A549 (cell line): Measurements from ENCODE around the gene PHLDA1. TPM values are rescaled to one million over a fixed set of nuclear protein-coding genes. Genes with fewer than 3 reads are reported as not detected.

Source experiments
- ATAC-seq, 2 experiments: fragments of 200-7000 bp in 1 of 2; fragments of >200 bp in 1 of 2; cut with Nextera tagmentation in 1 of 2; cut with Tn5 transposase in 1 of 2; 3 replicates each; pipeline versions ENCODE4 v1.8.0 to v1.9.1; 2018 to 2020; ENCODE audit warnings: mild to moderate bottlenecking in 1 of 2, moderate library complexity in 1 of 2
- CTCF ChIA-PET: fragments of 300-600 bp; sonication (Branson Sonifier 250); formaldehyde crosslinking; extraction: SDS; loops from one replicate; lab custom pipeline; 2021; ENCODE audit warnings: antibody characterized with exemption, inconsistent platforms; lab: Yijun Ruan, JAX
- POLR2A ChIA-PET: fragments of 350-600 bp; formaldehyde crosslinking; extraction: SDS; loops from one replicate; lab custom pipeline; 2021; ENCODE audit warnings: antibody characterized with exemption, inconsistent platforms; lab: Yijun Ruan, JAX
- DNase-seq, 2 experiments: peaks; one replicate each; pipeline versions ENCODE4 v3.0.0 to v3.0.0-alpha.2; 2011 to 2016; ENCODE audit warnings: low read depth in 1 of 2, low spot score in 1 of 2
- FAIRE-seq: peaks from 2 replicates; lab custom pipeline; 2011; peaks lifted over from hg19 to GRCh38; lab: Jason Lieb, UNC
- H3K27ac ChIP-seq, 2 experiments: fragments of >200 bp; sonication (Bioruptor Twin); formaldehyde crosslinking; 3 replicates each; pipeline ENCODE4 v1.5.1; 2016 to 2017
- H3K4me1 ChIP-seq: fragments of >200 bp; sonication (Bioruptor Twin); formaldehyde crosslinking; 3 replicates; pipeline ENCODE4 v1.6.1; 2016
- H3K4me2 ChIP-seq: fragments of >200 bp; sonication (Bioruptor Twin); formaldehyde crosslinking; 3 replicates; pipeline ENCODE4 v1.6.1; 2016
- H3K4me3 ChIP-seq: fragments of >200 bp; sonication (Bioruptor Twin); formaldehyde crosslinking; 3 replicates; pipeline ENCODE4 v1.5.1; 2016
- H3K9me3 ChIP-seq: fragments of >200 bp; sonication (Bioruptor Twin); formaldehyde crosslinking; 3 replicates; pipeline ENCODE4 v1.6.1; 2016
- CEBPB ChIP-seq, 2 experiments: fragments of >200 bp in 1 of 2; sonication (Bioruptor Twin) in 1 of 2; formaldehyde crosslinking in 1 of 2; IDR thresholded peaks; 2 replicates each; pipeline ENCODE4 v1.6.1; 2012 to 2016
- CHD2 ChIP-seq: fragments of 150-350 bp; IDR thresholded peaks from 2 replicates; pipeline ENCODE4 v1.6.1; 2014; ENCODE audit warnings: low read length; ENCODE audit not compliant: partially characterized antibody
- EHF ChIP-seq: fragments of 250-450 bp; sonication (Bioruptor Pico); IDR thresholded peaks from 2 replicates; pipeline ENCODE4 v1.5.0; 2020; ENCODE audit warnings: mild to moderate bottlenecking
- ESRRA ChIP-seq: fragments of 150-350 bp; IDR thresholded peaks from 2 replicates; pipeline ENCODE4 v1.6.1; 2014; ENCODE audit warnings: mild to moderate bottlenecking, low read length, borderline replicate concordance
- HEYL ChIP-seq: fragments of 250-450 bp; sonication (Bioruptor Pico); IDR thresholded peaks from 2 replicates; pipeline ENCODE4 v1.8.0; 2021; ENCODE audit warnings: mild to moderate bottlenecking, moderate library complexity
- HMGXB4 ChIP-seq: fragments of 250-450 bp; sonication (Bioruptor Pico); IDR thresholded peaks from 2 replicates; pipeline ENCODE4 v1.5.0; 2021; ENCODE audit warnings: mild to moderate bottlenecking, moderate library complexity, borderline replicate concordance
- HOXB13 ChIP-seq: fragments of 250-450 bp; sonication (Bioruptor Pico); IDR thresholded peaks from 2 replicates; pipeline ENCODE4 v1.5.0; 2020; ENCODE audit warnings: low read depth, mild to moderate bottlenecking, moderate library complexity
- KDM5A ChIP-seq: fragments of 200-600 bp; sonication (generic); IDR thresholded peaks from 2 replicates; pipeline ENCODE4 v1.6.1; 2016; ENCODE audit warnings: antibody characterized with exemption, mild to moderate bottlenecking
- MAFK ChIP-seq: fragments of 450-650 bp; IDR thresholded peaks from 2 replicates; pipeline ENCODE4 v1.6.1; 2014; ENCODE audit not compliant: partially characterized antibody
- MAX ChIP-seq: IDR thresholded peaks from 2 replicates; pipeline ENCODE4 v1.6.1; 2012
- MAZ ChIP-seq: fragments of 150-350 bp; IDR thresholded peaks from 2 replicates; pipeline ENCODE4 v1.6.1; 2014; ENCODE audit warnings: antibody characterized with exemption, low read depth, low read length, borderline replicate concordance
- NFE2L2 ChIP-seq: fragments of 150-350 bp; conservative IDR thresholded peaks from 2 replicates; pipeline ENCODE4 v1.6.1; 2014; ENCODE audit warnings: low read length
- NPAS2 ChIP-seq: fragments of 250-450 bp; sonication (Bioruptor Pico); IDR thresholded peaks from 2 replicates; pipeline ENCODE4 v1.8.0; 2022; ENCODE audit warnings: mild to moderate bottlenecking, moderate library complexity, borderline replicate concordance
- NR3C1 ChIP-seq: fragments of >200 bp; sonication (Bioruptor Twin); formaldehyde crosslinking; IDR thresholded peaks from 3 replicates; pipeline ENCODE4 v1.6.1; 2017
- RCOR1 ChIP-seq: fragments of 150-350 bp; IDR thresholded peaks from 2 replicates; pipeline ENCODE4 v1.6.1; 2014; ENCODE audit warnings: antibody characterized with exemption, low read length, low read depth
- REST ChIP-seq: fragments of 200-600 bp; sonication (generic); IDR thresholded peaks from 2 replicates; pipeline ENCODE4 v1.6.1; 2016; ENCODE audit warnings: antibody characterized with exemption, mild to moderate bottlenecking, moderate library complexity
- RFX5 ChIP-seq: fragments of 450-650 bp; IDR thresholded peaks from 2 replicates; pipeline ENCODE4 v1.7.1; 2014; ENCODE audit warnings: antibody characterized with exemption, mild to moderate bottlenecking, moderate library complexity
- ZSCAN20 ChIP-seq: fragments of 250-450 bp; sonication (Bioruptor Pico); IDR thresholded peaks from 2 replicates; pipeline ENCODE4 v1.8.0; 2022; ENCODE audit warnings: mild to moderate bottlenecking, moderate library complexity
- WGBS: methylation state at CpG from one replicate; pipeline ENCODE4 v1.1.6; 2017; ENCODE audit errors: missing lambda C conversion rate; 5-methylcytosine and 5-hydroxymethylcytosine counted together
- polyA plus RNA-seq, 4 experiments: library from polyadenylated mRNA; depleted of rRNA in 3 of 4; stranded (reverse); fragments of >200 nt; fragmentation: RNase III in 1 of 4; extraction: RNeasy Plus Mini Kit Qiagen cat#74134 plus additional on column Dnase treatment in 1 of 4; gene quantifications; 2 replicates in 3 of 4; 3 replicates in 1 of 4; pipeline ENCODE4 v1.2.3, GENCODE V29; 2011 to 2017
- TF ChIP-seq, protein P1 (sequence below): IDR thresholded peaks from 2 replicates; pipeline ENCODE4 v1.6.1; 2012
- TF ChIP-seq, protein P2 (sequence below): fragments of >200 bp; sonication (Bioruptor Twin); formaldehyde crosslinking; IDR thresholded peaks from 2 replicates; pipeline ENCODE4 v1.6.1; 2016

The PHLDA1 gene
- polyA plus RNA-seq, 2 of the 4 experiments (the other 2 are of a cell fraction): 43.1 to 71.6 TPM

DNA sequence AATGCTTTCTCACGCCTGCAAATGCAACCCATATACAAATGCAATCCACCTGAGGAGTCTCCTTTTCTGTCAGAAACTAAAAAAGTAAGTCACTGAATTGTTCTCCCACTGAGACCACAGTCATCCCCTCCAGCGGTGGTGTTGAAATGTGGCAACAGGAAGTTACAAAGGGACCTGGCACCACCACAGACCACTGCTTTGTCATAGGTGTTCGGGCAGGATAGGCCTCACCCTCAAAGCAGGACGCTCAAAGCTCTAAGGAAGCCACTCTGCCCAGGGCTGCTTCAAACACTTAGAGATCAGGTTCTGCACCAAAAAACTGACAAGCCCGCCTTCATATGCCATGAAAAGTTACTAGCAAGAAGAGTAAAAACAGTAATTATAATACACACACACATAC is 11.3 kb downstream of the PHLDA1 start (continued):
- TF ChIP-seq HOXB13 (CRISPR knock-in tag): peak; percentile 94
- TF ChIP-seq, protein P1, sequence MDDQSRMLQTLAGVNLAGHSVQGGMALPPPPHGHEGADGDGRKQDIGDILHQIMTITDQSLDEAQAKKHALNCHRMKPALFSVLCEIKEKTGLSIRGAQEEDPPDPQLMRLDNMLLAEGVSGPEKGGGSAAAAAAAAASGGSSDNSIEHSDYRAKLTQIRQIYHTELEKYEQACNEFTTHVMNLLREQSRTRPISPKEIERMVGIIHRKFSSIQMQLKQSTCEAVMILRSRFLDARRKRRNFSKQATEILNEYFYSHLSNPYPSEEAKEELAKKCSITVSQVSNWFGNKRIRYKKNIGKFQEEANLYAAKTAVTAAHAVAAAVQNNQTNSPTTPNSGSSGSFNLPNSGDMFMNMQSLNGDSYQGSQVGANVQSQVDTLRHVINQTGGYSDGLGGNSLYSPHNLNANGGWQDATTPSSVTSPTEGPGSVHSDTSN: no peak
- TF ChIP-seq NR3C1: no peak
- TF ChIP-seq RCOR1: no peak
- TF ChIP-seq, protein P2, sequence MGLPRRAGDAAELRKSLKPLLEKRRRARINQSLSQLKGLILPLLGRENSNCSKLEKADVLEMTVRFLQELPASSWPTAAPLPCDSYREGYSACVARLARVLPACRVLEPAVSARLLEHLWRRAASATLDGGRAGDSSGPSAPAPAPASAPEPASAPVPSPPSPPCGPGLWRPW: no peak
- no peak for TF ChIP-seq RFX5
- no peak for TF ChIP-seq NFE2L2
- TF ChIP-seq MAFK: no peak
- no peak for TF ChIP-seq HMGXB4 (CRISPR knock-in tag)
- no peak for TF ChIP-seq NPAS2
- TF ChIP-seq ESRRA: no peak
- TF ChIP-seq KDM5A: no peak
- peak; percentile 70; the same call in 1 of the 2 replicates for TF ChIP-seq MAX
- no peak for TF ChIP-seq REST
- TF ChIP-seq CEBPB (IDR thresholded peaks at IDR 0.05): peak in 1 of 2 experiments; percentile 50; a peak in 2 of 4 replicates
- no peak for TF ChIP-seq CHD2
- no peak for TF ChIP-seq MAZ
- peak; percentile 58; the same call in 1 of the 2 replicates for TF ChIP-seq EHF (CRISPR knock-in tag)

DNA sequence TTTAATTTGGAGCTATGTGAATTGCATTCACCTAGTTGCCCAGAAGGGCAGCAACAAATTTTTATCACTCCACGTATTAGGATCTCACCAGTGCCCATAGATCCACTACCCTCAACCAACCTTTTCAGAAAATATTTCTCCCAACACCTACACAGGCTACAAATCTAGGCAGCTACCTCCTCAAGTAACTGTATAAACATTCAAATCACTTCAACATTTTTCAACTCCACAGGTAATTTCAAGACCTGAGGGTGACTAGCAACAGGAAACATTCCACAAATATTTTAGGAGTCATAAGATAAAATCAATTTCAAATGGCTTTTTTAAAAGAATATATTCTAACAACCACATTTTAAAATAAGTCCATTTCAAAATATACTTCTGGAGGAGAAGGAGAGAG is 12.9 kb downstream of the PHLDA1 start:
- Histone ChIP-seq H3K4me2 (peak overlapping the region; percentile 75), H3K9me3 (no peaks in the 10 kb centered on the region), H3K4me3 (no peak overlapping the region), H3K4me1 (peaks cover 51% of the 10 kb centered on the region), H3K27ac (peak overlapping the region; percentile 91 to 92)
- FAIRE-seq (no peak), ATAC-seq (no peak), DNase-seq (no peak)
- 0 out of 2 replicates have a peak, but pooled peaks have one; percentile 12 for TF ChIP-seq HEYL (CRISPR knock-in tag)
- no peak for TF ChIP-seq ZSCAN20 (CRISPR knock-in tag)
- ChIA-PET POLR2A (interaction anchor here (1.3 kb wide), 1 partner anchor 12 kb away, joined by 3 read pairs; no protein-coding TSS in a partner anchor), CTCF (interaction anchor here (1.2 to 1.7 kb wide), 2 partner anchors 13 to 33 kb away, joined by 3 to 6 read pairs; partner anchors contain the start of gene PHLDA1)
- whole genome bisulfite sequencing: 40% methylated on average over 1 of the region's 1 CpG
